Smooth muscle cell (in vitro differentiated cells): ENCODE results near the gene CLSTN1. TPM values are rescaled to one million over a fixed set of nuclear protein-coding genes. Genes with fewer than 3 reads are reported as not detected.

Source experiments
- DNase-seq: peaks from one replicate; lab custom pipeline; 2025; ENCODE audit not compliant: unreplicated experiment; lab: John Stamatoyannopoulos, UW
- H2AFZ ChIP-seq: fragments of 200-600 bp; sonication (generic); 2 replicates; pipeline ENCODE4 v1.6.0; 2016; ENCODE audit warnings: antibody characterized with exemption, low read depth, mild to moderate bottlenecking
- H3F3A ChIP-seq: fragments of 200-600 bp; sonication (generic); 2 replicates; pipeline ENCODE4 v1.6.0; 2017; ENCODE audit warnings: antibody characterized with exemption, low read depth
- H3K27ac ChIP-seq: fragments of 200-600 bp; sonication (generic); 2 replicates; pipeline ENCODE4 v1.5.1; 2016; ENCODE audit warnings: low read depth, mild to moderate bottlenecking
- H3K27me3 ChIP-seq: fragments of 200-600 bp; sonication (generic); 2 replicates; pipeline ENCODE4 v1.6.1; 2016; ENCODE audit warnings: low read depth, mild to moderate bottlenecking
- H3K36me3 ChIP-seq: fragments of 200-600 bp; sonication (generic); 2 replicates; pipeline ENCODE4 v1.5.1; 2016; ENCODE audit warnings: low read depth
- H3K4me1 ChIP-seq: fragments of 200-600 bp; sonication (generic); 2 replicates; pipeline ENCODE4 v1.5.1; 2016; ENCODE audit warnings: low read depth
- H3K4me2 ChIP-seq: fragments of 200-600 bp; sonication (generic); 2 replicates; pipeline ENCODE4 v1.6.0; 2016; ENCODE audit warnings: mild to moderate bottlenecking
- H3K4me3 ChIP-seq: fragments of 200-600 bp; sonication (generic); 2 replicates; pipeline ENCODE4 v1.5.1; 2016; ENCODE audit warnings: mild to moderate bottlenecking
- H3K79me2 ChIP-seq: fragments of 200-600 bp; sonication (generic); 2 replicates; pipeline ENCODE4 v1.6.0; 2016; ENCODE audit warnings: low read depth, mild to moderate bottlenecking
- H3K9ac ChIP-seq: fragments of 200-600 bp; sonication (generic); 2 replicates; pipeline ENCODE4 v1.6.0; 2016; ENCODE audit warnings: low read depth
- H3K9me3 ChIP-seq: fragments of 200-600 bp; sonication (generic); replicated peaks from 2 replicates; pipeline ENCODE4 v1.5.1; 2016; ENCODE audit warnings: low read depth
- H4K20me1 ChIP-seq: fragments of 200-600 bp; sonication (generic); 2 replicates; pipeline ENCODE4 v1.6.0; 2016; ENCODE audit warnings: low read depth
- CTCF ChIP-seq: fragments of 200-600 bp; sonication (generic); IDR thresholded peaks from 2 replicates; pipeline ENCODE4 v1.5.1; 2017; ENCODE audit warnings: borderline replicate concordance, mild to moderate bottlenecking, antibody characterized with exemption; ENCODE audit not compliant: insufficient read depth, poor library complexity, severe bottlenecking
- WGBS: methylation state at CpG from one replicate; pipeline ENCODE4 v1.1.7; 2016; ENCODE audit warnings: low lambda C conversion rate; 5-methylcytosine and 5-hydroxymethylcytosine counted together
- polyA plus RNA-seq: library from polyadenylated mRNA; unstranded; fragments of >200 nt; fragmentation: Nextera tagmentation; extraction: Ambion mirVana; gene quantifications from 2 replicates; pipeline ENCODE4 v1.2.1, GENCODE V29; 2016
- total RNA-seq: library from RNA; depleted of rRNA; stranded (reverse); fragments of >200 nt; gene quantifications from 2 replicates; pipeline ENCODE4 v1.2.3, GENCODE V29; 2014

CLSTN1 gene
- total and polyA plus RNA-seq, 2 experiments from 2014 or later: 51.3 to 83.5 TPM

DNA sequence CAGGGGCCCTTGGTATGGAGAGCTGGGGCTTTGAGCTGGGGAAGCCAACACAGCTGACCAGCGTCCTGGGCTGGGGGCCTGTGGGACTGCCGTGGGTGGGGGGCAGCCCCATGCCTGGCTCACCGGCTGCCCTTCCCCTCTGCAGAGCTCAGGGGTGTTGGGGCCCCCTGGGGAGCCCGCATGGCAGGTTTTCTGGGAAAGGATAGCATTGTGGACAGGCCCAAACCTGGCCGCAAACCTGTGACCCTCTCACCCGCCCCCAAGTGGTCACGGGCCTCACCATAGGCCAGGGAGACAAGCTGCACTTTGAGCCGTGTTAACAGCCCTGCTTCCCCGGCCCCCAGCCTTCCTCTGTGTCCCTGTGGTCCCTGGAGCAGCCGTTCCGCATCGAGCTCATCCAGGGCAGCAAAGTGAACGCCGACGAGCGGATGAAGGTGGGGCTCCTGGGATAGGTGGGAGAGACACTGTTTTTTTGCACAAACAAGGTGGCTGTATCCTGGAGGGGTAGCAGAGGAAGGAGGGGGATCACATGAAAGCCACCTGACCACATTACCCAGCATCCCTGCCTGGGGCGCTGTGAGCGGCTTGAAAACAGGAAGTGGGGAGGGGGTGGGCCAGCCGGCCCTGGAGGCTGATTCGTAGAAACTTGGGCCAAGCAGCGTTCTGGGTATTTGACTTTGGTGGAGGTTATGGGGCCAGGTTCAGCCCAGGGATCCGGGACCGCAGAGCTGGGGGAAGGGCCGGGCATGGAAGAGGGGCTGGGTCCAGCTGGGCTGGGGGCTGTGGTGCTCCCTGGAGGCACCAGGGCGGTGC lies 106.4 kb downstream of the CLSTN1 start:
- H3K27ac ChIP-seq: no peak overlapping the region
- H3K4me2 ChIP-seq: no peak overlapping the region
- WGBS: 77% methylated on average over 25 of the region's 25 CpGs
- no peak overlapping the region for H3K4me3 ChIP-seq
- no peaks in the 10 kb centered on the region for H3K36me3 ChIP-seq
- no peak overlapping the region for H3K9ac ChIP-seq
- H3K4me1 ChIP-seq: no peaks in the 10 kb centered on the region
- H3K27me3 ChIP-seq: no peaks in the 10 kb centered on the region
- H3K79me2 ChIP-seq: no peaks in the 10 kb centered on the region
- H2AFZ ChIP-seq: no peak overlapping the region
- H3F3A ChIP-seq: no peaks in the 10 kb centered on the region
- H4K20me1 ChIP-seq: no peaks in the 10 kb centered on the region
- DNase-seq: no peak
- TF ChIP-seq CTCF: no peak
- H3K9me3 ChIP-seq: no peaks in the 10 kb centered on the region

DNA sequence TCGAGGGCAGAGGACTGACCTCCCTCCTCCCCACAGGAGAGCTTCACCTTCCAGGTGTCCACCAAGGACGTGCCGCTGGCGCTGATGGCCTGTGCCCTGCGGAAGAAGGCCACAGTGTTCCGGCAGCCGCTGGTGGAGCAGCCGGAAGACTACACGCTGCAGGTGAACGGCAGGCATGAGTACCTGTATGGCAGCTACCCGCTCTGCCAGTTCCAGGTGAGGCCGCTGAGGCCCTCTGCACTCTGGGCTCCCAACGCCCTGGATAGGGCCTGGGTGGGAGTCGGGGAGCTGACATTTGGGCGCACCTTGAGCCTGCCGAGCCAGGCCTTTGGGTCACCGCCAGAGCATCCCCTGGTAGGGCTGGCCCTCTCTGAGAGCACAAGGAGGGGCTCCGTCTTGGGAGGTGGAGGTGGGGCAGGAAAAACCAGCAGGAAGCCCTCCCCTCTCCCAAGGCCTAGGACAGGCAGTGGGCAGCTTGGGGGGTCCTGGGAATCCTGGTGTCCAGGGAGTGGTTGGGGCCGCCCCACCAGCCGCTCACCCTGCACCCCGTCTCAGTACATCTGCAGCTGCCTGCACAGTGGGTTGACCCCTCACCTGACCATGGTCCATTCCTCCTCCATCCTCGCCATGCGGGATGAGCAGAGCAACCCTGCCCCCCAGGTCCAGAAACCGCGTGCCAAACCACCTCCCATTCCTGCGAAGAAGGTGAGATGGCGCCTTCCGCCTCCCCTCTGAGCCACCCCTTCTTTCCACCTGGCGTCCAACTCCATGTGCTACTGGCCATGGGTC lies 107.2 kb downstream of the CLSTN1 start:
- Histone ChIP-seq H3K4me3 (no peak overlapping the region), H3K9me3 (no peaks in the 10 kb centered on the region), H3K9ac (no peak overlapping the region), H3K27me3 (no peaks in the 10 kb centered on the region), H3K79me2 (no peaks in the 10 kb centered on the region), H4K20me1 (no peaks in the 10 kb centered on the region), H3F3A (no peaks in the 10 kb centered on the region), H2AFZ (no peak overlapping the region), H3K4me1 (no peaks in the 10 kb centered on the region), H3K4me2 (no peak overlapping the region), H3K36me3 (no peaks in the 10 kb centered on the region), H3K27ac (no peak overlapping the region)
- no peak for DNase-seq
- TF ChIP-seq CTCF: no peak
- 97% methylated on average over 29 of the region's 29 CpGs for WGBS

GRCh38 chr1:9715536-9716226 lies 108.1 kb downstream of the CLSTN1 start:
- Histone ChIP-seq H3K27me3 (no peaks in the 10 kb centered on the region), H3K4me2 (no peak overlapping the region), H3K4me3 (no peak overlapping the region), H3K36me3 (no peaks in the 10 kb centered on the region), H2AFZ (no peak overlapping the region), H3K27ac (no peak overlapping the region), H3F3A (no peaks in the 10 kb centered on the region), H4K20me1 (no peaks in the 10 kb centered on the region), H3K4me1 (no peaks in the 10 kb centered on the region), H3K9ac (no peak overlapping the region), H3K79me2 (no peaks in the 10 kb centered on the region), H3K9me3 (no peaks in the 10 kb centered on the region)
- WGBS: 95% methylated on average over 39 of the region's 40 CpGs
- no peak for DNase-seq
- TF ChIP-seq CTCF: no peak
